CD4-positive, alpha-beta T cell treated with Interleukin-21 for 1 hour (primary cell): ENCODE data around the gene ADNP2.

Experiments used
- DNase-seq: peaks from one replicate; pipeline ENCODE4 v3.0.0-alpha.2; 2020

The ADNP2 gene, protein sequence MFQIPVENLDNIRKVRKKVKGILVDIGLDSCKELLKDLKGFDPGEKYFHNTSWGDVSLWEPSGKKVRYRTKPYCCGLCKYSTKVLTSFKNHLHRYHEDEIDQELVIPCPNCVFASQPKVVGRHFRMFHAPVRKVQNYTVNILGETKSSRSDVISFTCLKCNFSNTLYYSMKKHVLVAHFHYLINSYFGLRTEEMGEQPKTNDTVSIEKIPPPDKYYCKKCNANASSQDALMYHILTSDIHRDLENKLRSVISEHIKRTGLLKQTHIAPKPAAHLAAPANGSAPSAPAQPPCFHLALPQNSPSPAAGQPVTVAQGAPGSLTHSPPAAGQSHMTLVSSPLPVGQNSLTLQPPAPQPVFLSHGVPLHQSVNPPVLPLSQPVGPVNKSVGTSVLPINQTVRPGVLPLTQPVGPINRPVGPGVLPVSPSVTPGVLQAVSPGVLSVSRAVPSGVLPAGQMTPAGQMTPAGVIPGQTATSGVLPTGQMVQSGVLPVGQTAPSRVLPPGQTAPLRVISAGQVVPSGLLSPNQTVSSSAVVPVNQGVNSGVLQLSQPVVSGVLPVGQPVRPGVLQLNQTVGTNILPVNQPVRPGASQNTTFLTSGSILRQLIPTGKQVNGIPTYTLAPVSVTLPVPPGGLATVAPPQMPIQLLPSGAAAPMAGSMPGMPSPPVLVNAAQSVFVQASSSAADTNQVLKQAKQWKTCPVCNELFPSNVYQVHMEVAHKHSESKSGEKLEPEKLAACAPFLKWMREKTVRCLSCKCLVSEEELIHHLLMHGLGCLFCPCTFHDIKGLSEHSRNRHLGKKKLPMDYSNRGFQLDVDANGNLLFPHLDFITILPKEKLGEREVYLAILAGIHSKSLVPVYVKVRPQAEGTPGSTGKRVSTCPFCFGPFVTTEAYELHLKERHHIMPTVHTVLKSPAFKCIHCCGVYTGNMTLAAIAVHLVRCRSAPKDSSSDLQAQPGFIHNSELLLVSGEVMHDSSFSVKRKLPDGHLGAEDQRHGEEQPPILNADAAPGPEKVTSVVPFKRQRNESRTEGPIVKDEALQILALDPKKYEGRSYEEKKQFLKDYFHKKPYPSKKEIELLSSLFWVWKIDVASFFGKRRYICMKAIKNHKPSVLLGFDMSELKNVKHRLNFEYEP

DNA sequence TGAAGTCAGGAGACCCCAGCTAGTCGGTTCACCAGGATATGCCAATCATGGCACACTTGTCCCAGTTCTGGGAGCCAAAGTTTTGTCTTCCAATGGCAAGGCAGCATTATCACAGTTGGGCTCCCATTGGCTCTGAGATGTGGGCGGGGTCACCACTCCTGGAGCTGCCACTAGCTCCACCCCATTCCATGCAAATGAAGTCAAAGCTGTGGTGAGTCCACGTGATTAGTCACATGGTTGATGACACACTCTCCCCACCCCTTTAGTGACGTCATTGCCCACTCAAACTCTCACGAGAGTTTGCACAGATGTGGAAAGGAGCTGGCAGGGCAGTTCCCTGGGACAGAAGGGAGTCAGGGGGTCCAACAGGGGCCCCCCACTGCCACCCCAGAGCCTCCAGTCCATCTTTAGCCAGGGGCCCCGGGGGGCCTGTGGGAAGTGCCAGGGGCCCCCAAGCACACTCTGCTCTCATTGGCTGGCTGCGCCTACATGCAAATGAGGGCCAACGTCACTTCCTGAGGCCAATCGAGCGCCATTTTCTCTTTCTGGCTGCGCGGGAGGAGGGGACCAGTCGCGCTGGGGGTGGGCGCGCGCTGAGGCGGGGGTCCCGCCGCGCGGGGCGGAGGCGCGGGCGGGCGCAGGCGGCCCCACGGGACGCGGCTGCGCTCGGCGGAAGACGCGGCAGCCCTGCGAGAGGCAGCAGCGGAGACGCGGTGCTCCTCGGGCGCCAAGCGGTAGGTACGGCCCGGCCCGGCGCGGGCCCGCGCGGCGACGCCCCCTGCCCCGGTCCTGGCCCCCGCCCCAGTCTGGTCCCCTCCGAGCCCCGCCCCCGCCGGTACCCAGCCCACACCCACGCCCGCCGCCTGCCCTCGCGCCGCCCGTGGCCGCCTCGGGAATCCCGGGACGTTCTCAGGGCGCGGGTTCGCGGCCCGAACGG lies at the start of gene ADNP2:
TSS of gene ADNP2 (plus strand) at position 524 of the 937 bp plus-strand sequence. CDS start 8,281 bp downstream, outside the sequence.
- DNase-seq: peak; percentile 95

DNA sequence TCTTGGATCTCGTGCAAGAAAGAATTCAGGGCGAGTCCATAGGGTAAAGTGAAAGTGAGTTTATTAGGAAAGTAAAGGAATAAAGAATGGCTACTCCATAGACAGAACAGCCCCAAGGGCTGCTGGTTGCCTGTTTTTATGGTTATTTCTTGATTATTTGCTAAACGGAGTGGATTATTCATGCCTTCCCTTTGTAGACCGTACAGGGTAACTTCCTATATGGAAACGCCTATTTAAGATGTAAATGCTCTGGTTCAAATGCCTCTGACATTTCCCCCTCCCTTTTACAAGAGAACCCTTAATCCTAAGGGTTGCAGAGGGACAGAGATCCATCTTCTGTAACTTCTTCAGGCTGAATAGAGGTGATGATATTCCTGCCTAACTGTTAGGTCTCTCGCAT lies 49.1 kb upstream of the ADNP2 start:
- DNase-seq: no peak

GRCh38 chr18:80065705-80066104 lies 43.4 kb upstream of the ADNP2 start:
- DNase-seq: no peak

DNA sequence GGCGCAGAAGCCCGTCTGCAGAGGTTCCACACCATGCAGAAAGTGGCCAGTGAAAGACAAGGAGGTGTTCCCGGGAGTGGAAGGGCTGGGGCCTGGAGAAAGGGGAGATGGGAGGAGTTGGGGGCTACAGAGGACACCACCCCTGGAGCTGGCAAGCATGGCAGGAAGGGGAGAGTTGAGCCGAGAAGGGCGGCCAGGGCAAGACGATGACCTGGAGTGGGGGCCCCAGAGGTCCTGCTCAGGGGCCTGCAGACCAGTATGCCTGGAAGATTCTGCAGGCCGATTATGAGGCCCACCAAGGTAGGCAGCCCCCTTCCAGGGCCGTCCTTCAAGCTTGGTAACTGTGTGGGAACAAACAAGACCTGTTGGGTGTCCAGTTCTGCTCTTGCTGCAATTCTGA lies 41.7 kb upstream of the ADNP2 start:
- DNase-seq: no peak

DNA sequence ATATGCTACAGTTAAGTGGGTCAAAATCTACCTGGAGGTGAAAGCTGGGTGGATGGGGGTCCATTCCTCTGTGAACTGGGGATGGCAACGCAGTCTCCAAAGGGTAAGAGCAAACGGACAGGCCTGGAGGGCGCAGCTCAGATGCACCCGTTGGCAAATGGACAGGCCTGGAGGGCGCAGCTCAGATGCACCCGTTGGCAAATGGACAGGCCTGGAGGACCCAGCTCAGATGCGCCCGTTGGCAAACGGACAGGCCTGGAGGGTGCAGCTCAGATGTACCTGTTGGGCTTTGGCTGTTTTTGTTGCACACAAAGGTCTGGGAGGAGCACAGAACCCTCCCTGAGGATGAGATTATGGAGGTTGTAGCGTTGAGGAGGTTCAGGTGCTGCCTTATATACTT lies 41.2 kb upstream of the ADNP2 start:
- DNase-seq: no peak

GRCh38 chr18:80068571-80069272 lies 40.3 kb upstream of the ADNP2 start:
- DNase-seq: no peak

DNA sequence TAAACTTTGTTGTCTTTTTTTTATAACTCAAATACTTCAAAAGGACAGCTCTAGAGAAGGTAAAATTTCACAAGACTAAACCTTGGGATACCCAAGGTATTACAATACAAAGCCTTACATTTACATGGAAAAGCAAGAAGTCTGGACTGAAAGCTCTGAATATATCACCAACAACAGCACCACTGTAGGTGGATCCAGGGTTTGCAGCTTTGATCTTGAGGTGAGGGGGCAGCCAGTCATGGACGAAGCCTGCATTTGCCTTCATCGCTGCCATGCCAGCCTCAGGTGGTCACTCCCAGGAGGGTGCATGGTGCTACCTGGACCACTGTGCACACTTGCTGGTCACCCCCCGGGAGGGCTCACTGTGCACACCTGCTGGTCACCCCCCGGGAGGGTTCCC lies 38.2 kb upstream of the ADNP2 start:
- DNase-seq: no peak

GRCh38 chr18:80074183-80074582 lies 34.9 kb upstream of the ADNP2 start:
- DNase-seq: no peak

GRCh38 chr18:80074697-80075096 lies 34.4 kb upstream of the ADNP2 start:
- DNase-seq: no peak

- DNase-seq: no peak
Observed at GRCh38 chr18:80075940-80076339, 33.1 kb upstream of the ADNP2 start.

DNA sequence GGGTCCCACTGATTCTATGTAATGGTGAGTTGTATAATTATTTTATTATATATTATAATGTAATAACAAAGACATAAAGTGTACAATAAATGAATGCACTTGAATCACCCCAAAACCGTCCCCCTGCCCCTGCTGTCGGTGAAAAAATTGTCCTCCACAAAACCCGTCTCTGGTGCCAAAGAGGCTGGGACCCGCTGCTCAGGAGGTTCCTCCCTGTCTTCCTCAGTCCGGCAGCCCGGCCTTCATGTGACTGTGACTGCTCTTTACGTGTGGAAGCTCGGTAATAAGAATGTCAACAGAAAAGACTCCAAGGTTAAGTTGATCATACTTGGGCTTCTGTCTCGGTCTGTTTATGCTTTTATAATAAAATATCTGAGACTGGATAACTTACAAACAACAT lies 32.7 kb upstream of the ADNP2 start:
- no peak for DNase-seq

DNA sequence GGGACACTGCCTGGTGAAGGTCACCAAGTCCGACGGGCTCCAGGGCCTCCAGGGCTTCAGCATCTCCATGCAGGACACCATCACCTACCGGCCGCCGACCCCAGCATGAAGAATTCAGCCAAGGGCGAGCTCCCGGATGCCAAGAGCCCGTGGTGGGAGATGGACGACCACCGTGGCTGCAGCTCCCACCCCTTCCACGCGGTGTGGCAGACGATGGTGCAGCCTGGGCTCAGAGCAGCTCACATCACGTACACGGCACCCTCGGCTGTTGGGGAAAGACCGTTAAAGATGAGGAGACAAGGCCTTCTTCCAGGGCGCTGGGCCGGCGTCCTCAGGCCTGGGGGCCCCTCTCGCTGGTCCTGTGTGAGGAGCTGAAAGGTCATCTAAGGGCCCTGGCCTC lies 31.2 kb upstream of the ADNP2 start:
- DNase-seq: no peak

DNA sequence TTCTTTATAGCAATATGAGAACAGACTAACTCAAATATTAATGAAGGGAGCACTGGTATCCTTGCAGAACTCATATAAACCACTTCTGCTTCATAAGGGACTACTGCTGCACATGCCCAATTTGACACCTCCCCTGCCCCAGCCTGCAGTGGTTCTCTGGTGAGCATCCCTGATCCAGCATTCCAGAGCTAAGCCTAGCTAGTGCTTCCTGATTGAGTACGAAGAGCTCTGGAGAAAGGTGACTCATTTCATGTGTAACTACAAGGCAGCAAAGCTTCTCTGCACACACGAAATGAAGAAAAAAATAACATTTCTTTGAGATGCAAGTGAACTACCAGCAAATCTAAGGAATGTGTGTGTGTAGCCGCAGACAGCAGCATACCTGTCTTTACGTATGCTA lies 22.8 kb upstream of the ADNP2 start:
- no peak for DNase-seq

DNA sequence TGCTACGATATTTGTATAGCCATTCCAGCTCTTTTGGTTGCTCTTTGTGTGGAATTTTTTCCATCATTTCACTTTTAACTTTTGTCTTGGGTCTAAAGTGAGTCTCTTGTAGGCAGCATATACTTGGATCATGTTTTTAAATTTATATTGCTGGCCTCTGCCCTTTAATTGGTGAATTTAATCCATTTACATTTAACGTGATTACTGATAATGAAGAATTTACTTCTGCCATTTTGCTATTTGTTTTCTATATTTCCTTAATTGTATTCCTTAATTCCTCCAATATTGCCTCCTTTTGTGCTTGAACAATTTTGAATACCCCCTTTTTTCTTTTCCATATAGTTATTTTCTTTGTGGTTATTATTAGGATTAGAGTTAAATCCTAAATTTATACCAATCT lies 21.0 kb upstream of the ADNP2 start:
- no peak for DNase-seq

DNA sequence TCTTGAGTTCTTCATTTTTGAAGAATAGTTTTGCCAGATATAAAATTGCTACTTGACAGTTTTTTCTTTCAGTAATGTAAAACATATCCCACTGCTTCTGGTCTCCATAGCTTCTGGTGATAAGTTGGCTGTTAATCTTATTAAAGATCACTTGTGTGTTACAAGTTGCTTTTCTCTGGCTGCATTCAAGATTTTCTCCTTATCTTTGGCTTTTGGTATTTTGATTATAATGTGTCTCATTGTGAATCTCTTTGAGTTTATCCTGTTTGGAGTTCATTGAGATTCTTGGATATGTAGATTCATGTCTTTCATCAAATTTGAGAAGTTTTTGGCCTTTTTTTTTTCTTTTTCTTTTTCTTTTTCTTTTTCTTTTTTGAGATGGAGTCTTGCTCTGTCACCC lies 20.2 kb upstream of the ADNP2 start:
- no peak for DNase-seq

- no peak for DNase-seq
Observed at GRCh38 chr18:80095414-80095813, 13.6 kb upstream of the ADNP2 start.

DNA sequence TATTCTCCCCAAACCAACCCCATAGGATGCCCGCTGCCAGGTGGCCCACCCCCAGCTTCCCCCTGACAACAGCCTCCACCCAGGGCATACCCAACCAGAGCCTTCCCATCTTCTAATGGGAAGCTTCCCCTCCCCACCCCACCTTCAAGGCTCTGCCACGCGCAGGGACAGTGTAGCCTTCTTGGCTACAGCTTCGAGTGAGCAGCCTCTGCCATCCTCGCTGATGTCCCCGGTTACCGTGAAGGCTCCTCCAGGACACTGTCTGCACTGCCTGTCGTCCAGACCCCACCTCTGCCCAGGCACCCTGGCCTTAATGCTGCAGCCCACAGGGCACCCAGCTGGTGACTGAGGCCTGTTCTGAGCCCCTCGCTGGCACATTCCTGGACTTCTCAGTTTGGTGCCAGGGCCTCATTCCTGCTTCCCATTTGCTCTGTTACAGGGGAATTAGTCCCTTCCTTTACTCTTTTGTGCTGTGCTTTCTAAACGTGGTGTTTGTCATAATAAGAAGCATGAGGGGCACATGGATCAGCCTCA lies 13.0 kb upstream of the ADNP2 start:
- DNase-seq: no peak

DNA sequence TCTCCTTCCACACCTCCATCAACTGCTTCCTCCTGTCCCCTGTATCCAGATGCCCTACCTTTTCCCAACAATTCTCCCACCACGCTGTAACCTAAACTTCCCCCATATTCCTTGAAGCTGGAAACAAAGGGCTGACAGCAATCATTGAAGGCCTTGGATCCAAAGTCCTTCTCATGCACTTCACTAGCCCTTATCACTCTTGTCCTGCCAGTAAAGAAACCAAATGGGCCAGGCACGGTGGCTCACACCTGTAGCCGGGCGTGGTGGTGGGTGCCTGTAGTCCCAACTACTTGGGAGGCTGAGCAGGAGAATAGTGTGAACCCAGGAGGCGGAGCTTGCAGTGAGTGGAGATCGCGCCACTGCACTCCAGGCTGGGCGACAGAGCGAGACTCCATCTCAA lies 11.9 kb upstream of the ADNP2 start:
- no peak for DNase-seq

DNA sequence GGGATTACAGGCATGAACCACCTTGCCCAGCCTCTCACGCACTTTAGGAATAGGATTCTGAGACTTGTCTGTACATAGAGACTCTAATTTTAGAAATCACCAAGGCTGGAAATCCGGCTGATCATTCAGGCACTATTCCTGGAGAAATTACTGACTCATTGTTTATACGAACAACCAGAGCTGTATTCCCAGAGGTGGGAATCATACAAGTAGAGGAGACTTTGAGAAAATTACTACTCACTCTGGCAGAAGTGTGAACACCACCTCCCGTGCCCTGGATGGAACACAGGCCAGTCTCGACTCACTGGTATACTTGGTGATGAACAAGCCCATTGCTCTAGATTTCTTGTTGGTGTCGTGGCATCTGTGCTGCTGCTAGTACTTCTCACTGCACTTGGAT lies 5.8 kb upstream of the ADNP2 start:
- no peak for DNase-seq

DNA sequence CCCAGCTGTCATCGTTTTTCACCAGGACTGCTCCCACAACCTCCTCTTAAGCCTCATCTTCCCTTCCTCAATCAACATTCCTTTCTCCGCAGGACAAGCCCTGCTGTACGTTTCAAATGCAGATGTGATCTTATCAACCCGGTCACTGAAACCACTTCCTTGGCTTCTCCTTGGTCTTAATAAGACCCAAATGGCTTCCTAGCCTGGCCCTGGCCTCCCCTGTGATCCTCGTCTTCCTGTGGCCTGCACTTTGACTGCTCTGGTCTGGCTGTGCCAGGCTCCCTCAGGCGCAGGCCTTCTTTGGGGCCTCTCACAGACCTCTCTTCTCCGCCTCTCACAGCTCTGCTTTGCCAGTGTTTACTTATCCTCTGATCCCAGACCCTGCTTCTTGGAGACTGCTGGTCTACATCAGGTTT lies 4.7 kb upstream of the ADNP2 start:
- no peak for DNase-seq

GRCh38 chr18:80105369-80106167 lies 3.5 kb upstream of the ADNP2 start:
- no peak for DNase-seq
